Stomach (tissue), 4 donors: ENCODE measurements around the gene SUMO1.

Experiments
- POLR2A ChIP-seq, 4 donors: fragments of 450-650 bp; IDR thresholded peaks; one replicate each; pipeline ENCODE4 v1.6.1; 2016; ENCODE audit warnings: antibody characterized with exemption in 4 of 4, control low read depth in 2 of 4, mild to moderate bottlenecking in 1 of 4, moderate library complexity in 1 of 4
- POLR2AphosphoS5 ChIP-seq, 3 donors: sonication (generic); formaldehyde crosslinking; IDR thresholded peaks; one replicate each; pipeline ENCODE4 v1.6.1; 2016; ENCODE audit warnings: antibody characterized with exemption in 3 of 3
- TF ChIP-seq, protein P1 (sequence below), 7 experiments: fragments of 450-650 bp in 4 of 7; fragments of 200-600 bp in 3 of 7; sonication (generic) in 3 of 7; IDR thresholded peaks; one replicate each; pipeline ENCODE4 v1.5.1; 2016 to 2019; ENCODE audit warnings: antibody characterized with exemption in 7 of 7, control low read depth in 2 of 7, mild to moderate bottlenecking in 1 of 7

DNA sequence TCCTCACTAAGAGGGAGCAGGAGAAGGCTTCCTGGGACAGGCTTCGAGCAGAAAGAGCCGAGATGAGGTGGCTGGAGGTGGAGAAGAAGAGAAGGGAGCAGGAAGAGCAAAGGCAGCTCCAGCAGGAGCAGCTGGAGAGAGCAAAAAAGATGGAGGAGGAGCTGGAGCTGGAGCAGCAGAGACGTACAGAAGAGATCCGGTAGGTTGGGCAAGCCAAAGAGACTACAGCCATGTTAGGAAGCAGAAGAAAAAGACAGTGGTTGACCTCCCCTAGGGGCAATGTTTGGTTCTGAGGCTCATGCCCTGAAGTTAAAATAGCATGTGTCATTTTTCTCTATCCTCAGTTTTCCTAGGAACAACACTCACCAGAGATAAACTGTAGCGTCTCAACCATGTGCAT is 45.1 kb downstream of the SUMO1 start:
- TF ChIP-seq POLR2AphosphoS5 (IDR thresholded peaks at IDR 0.05) (no peak), POLR2A (IDR thresholded peaks at IDR 0.05) (no peak)
- TF ChIP-seq, protein P1, sequence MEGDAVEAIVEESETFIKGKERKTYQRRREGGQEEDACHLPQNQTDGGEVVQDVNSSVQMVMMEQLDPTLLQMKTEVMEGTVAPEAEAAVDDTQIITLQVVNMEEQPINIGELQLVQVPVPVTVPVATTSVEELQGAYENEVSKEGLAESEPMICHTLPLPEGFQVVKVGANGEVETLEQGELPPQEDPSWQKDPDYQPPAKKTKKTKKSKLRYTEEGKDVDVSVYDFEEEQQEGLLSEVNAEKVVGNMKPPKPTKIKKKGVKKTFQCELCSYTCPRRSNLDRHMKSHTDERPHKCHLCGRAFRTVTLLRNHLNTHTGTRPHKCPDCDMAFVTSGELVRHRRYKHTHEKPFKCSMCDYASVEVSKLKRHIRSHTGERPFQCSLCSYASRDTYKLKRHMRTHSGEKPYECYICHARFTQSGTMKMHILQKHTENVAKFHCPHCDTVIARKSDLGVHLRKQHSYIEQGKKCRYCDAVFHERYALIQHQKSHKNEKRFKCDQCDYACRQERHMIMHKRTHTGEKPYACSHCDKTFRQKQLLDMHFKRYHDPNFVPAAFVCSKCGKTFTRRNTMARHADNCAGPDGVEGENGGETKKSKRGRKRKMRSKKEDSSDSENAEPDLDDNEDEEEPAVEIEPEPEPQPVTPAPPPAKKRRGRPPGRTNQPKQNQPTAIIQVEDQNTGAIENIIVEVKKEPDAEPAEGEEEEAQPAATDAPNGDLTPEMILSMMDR (IDR thresholded peaks at IDR 0.05): no peak
